Neural progenitor cell (in vitro differentiated cells): Measurements from ENCODE around the gene MRPS12. TPM values are rescaled to one million over a fixed set of nuclear protein-coding genes. Genes with fewer than 3 reads are reported as not detected.
A peak's percentile ranks its signal among the peaks of the same experiment; 100 is the strongest.
"Not testable (repeated sequence)": the region's sequence is repeated elsewhere in the genome, so short reads cannot be mapped to it uniquely, and the experiment has no call there.

Experiments used
- DNase-seq: peaks from one replicate; pipeline ENCODE4 v3.0.0-alpha.2; 2016; ENCODE audit warnings: low spot score
- H2AFZ ChIP-seq: fragments of 200-600 bp; sonication (generic); replicated peaks from 2 replicates; pipeline ENCODE4 v1.6.1; 2016; ENCODE audit warnings: antibody characterized with exemption
- H3F3A ChIP-seq: fragments of 200-600 bp; sonication (generic); 2 replicates; pipeline ENCODE4 v1.6.1; 2016; ENCODE audit warnings: antibody characterized with exemption, low read depth
- H3K27ac ChIP-seq: fragments of 200-600 bp; sonication (generic); 2 replicates; pipeline ENCODE4 v1.5.1; 2016; ENCODE audit warnings: mild to moderate bottlenecking
- H3K27me3 ChIP-seq: fragments of 200-600 bp; sonication (generic); 2 replicates; pipeline ENCODE4 v1.6.1; 2016; ENCODE audit warnings: mild to moderate bottlenecking, moderate library complexity
- H3K36me3 ChIP-seq: fragments of 200-600 bp; sonication (generic); 2 replicates; pipeline ENCODE4 v1.5.1; 2016
- H3K4me1 ChIP-seq: fragments of 200-600 bp; sonication (generic); 2 replicates; pipeline ENCODE4 v1.6.1; 2016; ENCODE audit warnings: mixed run types
- H3K4me2 ChIP-seq: fragments of 200-600 bp; sonication (generic); 2 replicates; pipeline ENCODE4 v1.6.1; 2016
- H3K4me3 ChIP-seq: fragments of 200-600 bp; sonication (generic); 2 replicates; pipeline ENCODE4 v1.5.1; 2016
- H3K79me2 ChIP-seq: fragments of 200-600 bp; sonication (generic); 2 replicates; pipeline ENCODE4 v1.6.1; 2016; ENCODE audit warnings: low read depth
- H3K9ac ChIP-seq: fragments of 200-600 bp; sonication (generic); 2 replicates; pipeline ENCODE4 v1.6.1; 2016
- H3K9me3 ChIP-seq: fragments of 200-600 bp; sonication (generic); 2 replicates; pipeline ENCODE4 v1.5.1; 2016; ENCODE audit warnings: low read depth
- H4K20me1 ChIP-seq: fragments of 200-600 bp; sonication (generic); 2 replicates; pipeline ENCODE4 v1.6.1; 2016; ENCODE audit warnings: low read depth
- H3K27ac Mint-ChIP-seq: 3 replicates; pipeline ENCODE4 v1.8.0; 2021; ENCODE audit warnings: mixed read lengths
- H3K27me3 Mint-ChIP-seq: 2 replicates; pipeline ENCODE4 v1.8.0; 2022; ENCODE audit warnings: low read depth, mild to moderate bottlenecking, inconsistent platforms, moderate library complexity, mixed read lengths; ENCODE audit not compliant: insufficient read depth
- H3K36me3 Mint-ChIP-seq: 3 replicates; pipeline ENCODE4 v1.8.0; 2021; ENCODE audit warnings: mixed read lengths
- H3K4me1 Mint-ChIP-seq: 3 replicates; pipeline ENCODE4 v1.8.0; 2021; ENCODE audit warnings: mixed read lengths
- H3K4me3 Mint-ChIP-seq: 3 replicates; pipeline ENCODE4 v1.8.0; 2021; ENCODE audit warnings: mild to moderate bottlenecking, moderate library complexity, mixed read lengths
- H3K9me3 Mint-ChIP-seq: 3 replicates; pipeline ENCODE4 v1.8.0; 2020; ENCODE audit warnings: mixed read lengths
- EZH2 ChIP-seq: fragments of 200-600 bp; sonication (generic); IDR thresholded peaks from 2 replicates; pipeline ENCODE4 v1.6.1; 2017; ENCODE audit warnings: antibody characterized with exemption, mild to moderate bottlenecking, moderate library complexity
- EZH2phosphoT487 ChIP-seq: fragments of 200-600 bp; sonication (generic); IDR thresholded peaks from 2 replicates; pipeline ENCODE4 v1.6.1; 2017; ENCODE audit warnings: antibody characterized with exemption
- total RNA-seq: library from RNA; depleted of rRNA; stranded (reverse); fragments of >200 nt; gene quantifications from 2 replicates; pipeline ENCODE4 v1.2.3, GENCODE V29; 2015; ENCODE audit warnings: low replicate concordance
- TF ChIP-seq, protein P1 (sequence below): fragments of 200-600 bp; sonication (generic); IDR thresholded peaks from 2 replicates; pipeline ENCODE4 v1.5.1; 2017; ENCODE audit warnings: antibody characterized with exemption, mild to moderate bottlenecking

MRPS12 gene
- total RNA-seq, 1 donor from 2014 or later, result 9.2 TPM

- Mint-ChIP-seq H3K4me1 (peaks cover 19% of the 10 kb centered on the region), H3K36me3 (peaks cover 18% of the 10 kb centered on the region), H3K4me3 (peak overlapping the region; percentile 72), H3K27ac (no peak overlapping the region), H3K9me3 (peaks cover 6% of the 10 kb centered on the region), H3K27me3 (peaks cover 2% of the 10 kb centered on the region)
- H3F3A ChIP-seq, result no peaks in the 10 kb centered on the region
- H3K9ac ChIP-seq, result no peak overlapping the region
- no peak overlapping the region for H3K4me2 ChIP-seq
- H3K79me2 ChIP-seq, result peaks cover 42% of the 10 kb centered on the region
- no peak overlapping the region for H3K27ac ChIP-seq
- TF ChIP-seq, protein P1, sequence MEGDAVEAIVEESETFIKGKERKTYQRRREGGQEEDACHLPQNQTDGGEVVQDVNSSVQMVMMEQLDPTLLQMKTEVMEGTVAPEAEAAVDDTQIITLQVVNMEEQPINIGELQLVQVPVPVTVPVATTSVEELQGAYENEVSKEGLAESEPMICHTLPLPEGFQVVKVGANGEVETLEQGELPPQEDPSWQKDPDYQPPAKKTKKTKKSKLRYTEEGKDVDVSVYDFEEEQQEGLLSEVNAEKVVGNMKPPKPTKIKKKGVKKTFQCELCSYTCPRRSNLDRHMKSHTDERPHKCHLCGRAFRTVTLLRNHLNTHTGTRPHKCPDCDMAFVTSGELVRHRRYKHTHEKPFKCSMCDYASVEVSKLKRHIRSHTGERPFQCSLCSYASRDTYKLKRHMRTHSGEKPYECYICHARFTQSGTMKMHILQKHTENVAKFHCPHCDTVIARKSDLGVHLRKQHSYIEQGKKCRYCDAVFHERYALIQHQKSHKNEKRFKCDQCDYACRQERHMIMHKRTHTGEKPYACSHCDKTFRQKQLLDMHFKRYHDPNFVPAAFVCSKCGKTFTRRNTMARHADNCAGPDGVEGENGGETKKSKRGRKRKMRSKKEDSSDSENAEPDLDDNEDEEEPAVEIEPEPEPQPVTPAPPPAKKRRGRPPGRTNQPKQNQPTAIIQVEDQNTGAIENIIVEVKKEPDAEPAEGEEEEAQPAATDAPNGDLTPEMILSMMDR, result peak; percentile 42
- TF ChIP-seq EZH2, result no peak
- H3K36me3 ChIP-seq, result no peaks in the 10 kb centered on the region
- peaks cover 9% of the 10 kb centered on the region for H3K4me1 ChIP-seq
- no peaks in the 10 kb centered on the region for H4K20me1 ChIP-seq
- H2AFZ ChIP-seq, result no peak overlapping the region
- no peak overlapping the region for H3K4me3 ChIP-seq
- no peaks in the 10 kb centered on the region for H3K27me3 ChIP-seq
- H3K9me3 ChIP-seq, result no peaks in the 10 kb centered on the region
- peak; percentile 62 for DNase-seq
Measured at GRCh38 chr19:38932425-38933179, 1.9 kb downstream of the MRPS12 start.

DNA sequence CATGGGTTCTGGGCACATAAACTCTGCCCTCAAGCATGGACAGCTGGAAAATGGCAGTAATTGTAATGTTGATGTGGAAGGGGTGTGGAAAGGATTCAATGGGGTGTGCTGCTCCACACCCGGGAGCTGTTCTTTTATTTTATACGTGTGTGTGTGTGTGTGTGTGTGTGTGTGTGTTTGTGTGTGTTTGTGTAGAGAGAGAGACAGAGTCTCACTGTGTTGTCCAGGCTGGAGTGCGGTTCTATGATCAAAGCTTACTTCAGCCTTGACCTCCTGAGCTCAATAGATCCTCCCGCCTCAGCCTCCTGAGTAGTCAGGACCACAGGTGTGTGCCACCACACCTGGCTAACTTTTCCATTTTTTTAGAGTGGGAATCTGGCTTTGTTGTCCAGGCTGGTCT is 2.8 kb downstream of the MRPS12 start:
- Histone ChIP-seq H4K20me1 (no peaks in the 10 kb centered on the region), H3K4me1 (peaks cover 10% of the 10 kb centered on the region), H3K27ac (no peak overlapping the region), H3K4me3 (no peak overlapping the region), H2AFZ (no peak overlapping the region), H3K79me2 (peaks cover 33% of the 10 kb centered on the region), H3F3A (no peaks in the 10 kb centered on the region), H3K9ac (no peak overlapping the region), H3K4me2 (no peak overlapping the region), H3K27me3 (no peaks in the 10 kb centered on the region), H3K9me3 (no peaks in the 10 kb centered on the region), H3K36me3 (no peaks in the 10 kb centered on the region)
- Mint-ChIP-seq H3K9me3 (peaks cover 6% of the 10 kb centered on the region), H3K27ac (no peak overlapping the region), H3K4me1 (peaks cover 19% of the 10 kb centered on the region), H3K4me3 (no peak overlapping the region), H3K27me3 (peaks cover 2% of the 10 kb centered on the region), H3K36me3 (peaks cover 18% of the 10 kb centered on the region)
- TF ChIP-seq EZH2, result no peak
- TF ChIP-seq, protein P1, result no peak
- TF ChIP-seq EZH2phosphoT487, result no peak
- DNase-seq, result no peak

GRCh38 chr19:38939957-38940356 is 9.2 kb downstream of the MRPS12 start:
- H3K9me3 Mint-ChIP-seq, result no peaks in the 10 kb centered on the region
- H3K27ac Mint-ChIP-seq, result no peak overlapping the region
- H3F3A ChIP-seq, result peaks cover 3% of the 10 kb centered on the region
- H3K27ac ChIP-seq, result no peak overlapping the region
- peaks cover 7% of the 10 kb centered on the region for H3K27me3 Mint-ChIP-seq
- no peaks in the 10 kb centered on the region for H3K27me3 ChIP-seq
- no peak overlapping the region for H3K4me3 Mint-ChIP-seq
- H3K9me3 ChIP-seq, result no peaks in the 10 kb centered on the region
- H2AFZ ChIP-seq, result no peak overlapping the region
- H3K9ac ChIP-seq, result no peak overlapping the region
- peaks cover 13% of the 10 kb centered on the region for H3K4me1 Mint-ChIP-seq
- TF ChIP-seq, protein P1, result no peak
- TF ChIP-seq EZH2, result no peak
- no peaks in the 10 kb centered on the region for H4K20me1 ChIP-seq
- peak overlapping the region; percentile 13 for H3K4me2 ChIP-seq
- no peak overlapping the region for H3K4me3 ChIP-seq
- H3K36me3 ChIP-seq, result no peaks in the 10 kb centered on the region
- peaks cover 15% of the 10 kb centered on the region for H3K4me1 ChIP-seq
- no peak for DNase-seq
- peaks cover 18% of the 10 kb centered on the region for H3K36me3 Mint-ChIP-seq
- no peaks in the 10 kb centered on the region for H3K79me2 ChIP-seq

GRCh38 chr19:38941466-38941865 is 10.7 kb downstream of the MRPS12 start:
- H3K4me3 Mint-ChIP-seq, H3K27me3 Mint-ChIP-seq, H3K27me3 ChIP-seq, H3F3A ChIP-seq, H3K36me3 Mint-ChIP-seq, H3K27ac ChIP-seq, H2AFZ ChIP-seq, H3K9ac ChIP-seq, H3K79me2 ChIP-seq, H3K9me3 ChIP-seq, H3K4me2 ChIP-seq, H3K4me3 ChIP-seq, H3K9me3 Mint-ChIP-seq, DNase-seq, H4K20me1 ChIP-seq, H3K36me3 ChIP-seq, H3K27ac Mint-ChIP-seq: not testable (repeated sequence)
- peaks cover 15% of the 10 kb centered on the region for H3K4me1 ChIP-seq
- peaks cover 13% of the 10 kb centered on the region for H3K4me1 Mint-ChIP-seq
